DLD1 (cell line): Measurements from ENCODE around the gene ADCY4.

ENCODE experiments used
- in situ Hi-C: cut with HindIII; loops from 2 replicates; pipeline ENCODE4 v1.10.0; 2017; ENCODE audit warnings: low sequenced_read_pairs

Gene ADCY4

DNA sequence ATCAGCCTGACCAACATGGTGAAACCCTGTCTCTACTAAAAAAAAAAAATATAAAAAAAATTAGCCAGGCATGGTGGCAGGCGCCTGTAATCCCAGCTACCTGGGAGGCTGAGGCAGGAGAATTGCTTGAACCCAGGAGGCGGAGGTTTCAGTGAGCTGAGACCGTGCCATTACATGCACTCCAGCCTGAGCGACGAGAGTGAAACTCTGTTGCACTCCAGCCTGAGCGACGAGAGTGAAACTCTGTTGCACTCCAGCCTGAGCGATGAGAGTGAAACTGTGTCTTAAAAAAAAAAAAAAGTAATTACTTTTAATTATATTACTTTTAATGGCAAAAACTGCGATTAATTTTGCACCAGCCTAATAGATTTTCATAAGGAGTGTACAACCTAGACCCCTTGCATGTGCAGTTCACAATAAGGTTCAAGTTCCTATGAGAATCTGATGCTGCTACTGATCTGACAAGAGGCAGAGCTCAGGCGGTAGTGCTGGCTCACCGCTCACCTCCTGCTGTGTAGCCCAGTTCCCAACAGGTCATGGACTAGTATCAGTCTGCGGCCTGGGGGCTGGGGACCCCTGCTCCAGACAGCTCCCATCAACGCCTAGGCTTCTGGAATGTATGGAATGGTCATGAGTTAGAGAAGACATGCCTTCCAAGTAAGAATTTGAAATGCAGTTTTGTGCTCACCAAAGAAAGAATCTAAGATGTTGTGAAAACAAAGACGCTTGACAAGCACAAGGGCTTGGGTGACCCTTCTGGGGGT lies 13.5 kb downstream of the ADCY4 start:
- in situ Hi-C loops = no loop called here

- in situ Hi-C loops = no loop called here
Measured at GRCh38 chr14:24317141-24317928, 17.5 kb downstream of the ADCY4 start.

DNA sequence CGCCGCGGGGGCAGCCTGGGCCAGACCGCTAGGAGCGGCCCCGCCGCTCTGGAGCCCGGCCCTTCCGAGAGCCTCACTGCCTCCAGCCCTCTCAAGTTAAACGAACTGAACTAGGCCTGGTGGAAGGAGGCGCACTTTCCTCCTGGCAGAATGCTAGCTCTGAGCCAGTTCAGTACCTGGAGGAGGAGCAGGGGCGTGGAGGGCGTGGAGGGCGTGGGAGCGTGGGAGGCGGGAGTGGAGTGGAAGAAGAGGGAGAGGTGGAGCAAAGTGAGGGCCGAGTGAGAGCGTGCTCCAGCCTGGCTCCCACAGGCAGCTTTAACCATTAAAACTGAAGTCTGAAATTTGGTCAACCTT lies 18.3 kb downstream of the ADCY4 start:
- in situ Hi-C loops = no loop called here

- in situ Hi-C loops = no loop called here
Measured at GRCh38 chr14:24315807-24316596, 18.9 kb downstream of the ADCY4 start.

GRCh38 chr14:24315243-24315806 lies 19.5 kb downstream of the ADCY4 start:
- in situ Hi-C loops = no loop called here

GRCh38 chr14:24314377-24315193 lies 20.3 kb downstream of the ADCY4 start:
- in situ Hi-C loops = no loop called here

- in situ Hi-C loops = no loop called here
Measured at GRCh38 chr14:24313913-24314312, 21.0 kb downstream of the ADCY4 start.

DNA sequence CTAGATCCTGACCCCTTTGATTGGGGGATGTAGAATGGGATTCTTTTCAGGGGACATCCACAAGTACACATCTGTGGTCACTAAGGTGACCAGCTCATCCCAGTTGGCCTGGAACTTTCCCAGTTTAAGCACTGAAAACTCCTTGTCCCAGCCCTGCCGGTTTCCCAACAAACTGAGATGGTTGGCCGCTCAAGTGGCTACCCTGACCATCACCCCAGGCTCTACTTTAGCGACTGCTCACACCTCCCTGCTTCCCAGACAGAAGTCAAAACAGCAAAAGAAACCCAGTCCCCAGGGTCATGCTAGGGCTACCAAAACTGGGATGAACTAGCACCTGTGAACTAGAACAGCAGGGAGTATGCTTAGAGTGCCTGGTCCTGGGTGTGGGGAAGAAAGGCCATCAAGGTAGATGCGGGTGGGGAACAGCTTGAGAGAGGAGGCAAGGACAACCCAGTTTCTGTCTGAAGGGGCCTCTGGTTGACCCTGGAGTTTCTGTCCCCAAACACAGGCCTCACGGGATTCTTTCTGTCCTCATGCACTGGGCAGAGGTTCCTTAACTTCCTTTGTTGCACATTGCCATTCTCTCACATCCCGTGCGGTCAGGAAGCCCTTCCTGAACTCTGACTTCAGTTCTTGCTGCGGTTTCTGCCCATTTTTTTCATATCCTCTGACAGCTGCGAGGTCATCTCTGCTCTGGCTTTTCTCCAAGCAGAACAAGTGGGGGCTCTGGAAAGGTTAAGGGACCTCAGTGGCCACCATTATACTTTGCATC lies 21.9 kb downstream of the ADCY4 start:
- in situ Hi-C loops = no loop called here

DNA sequence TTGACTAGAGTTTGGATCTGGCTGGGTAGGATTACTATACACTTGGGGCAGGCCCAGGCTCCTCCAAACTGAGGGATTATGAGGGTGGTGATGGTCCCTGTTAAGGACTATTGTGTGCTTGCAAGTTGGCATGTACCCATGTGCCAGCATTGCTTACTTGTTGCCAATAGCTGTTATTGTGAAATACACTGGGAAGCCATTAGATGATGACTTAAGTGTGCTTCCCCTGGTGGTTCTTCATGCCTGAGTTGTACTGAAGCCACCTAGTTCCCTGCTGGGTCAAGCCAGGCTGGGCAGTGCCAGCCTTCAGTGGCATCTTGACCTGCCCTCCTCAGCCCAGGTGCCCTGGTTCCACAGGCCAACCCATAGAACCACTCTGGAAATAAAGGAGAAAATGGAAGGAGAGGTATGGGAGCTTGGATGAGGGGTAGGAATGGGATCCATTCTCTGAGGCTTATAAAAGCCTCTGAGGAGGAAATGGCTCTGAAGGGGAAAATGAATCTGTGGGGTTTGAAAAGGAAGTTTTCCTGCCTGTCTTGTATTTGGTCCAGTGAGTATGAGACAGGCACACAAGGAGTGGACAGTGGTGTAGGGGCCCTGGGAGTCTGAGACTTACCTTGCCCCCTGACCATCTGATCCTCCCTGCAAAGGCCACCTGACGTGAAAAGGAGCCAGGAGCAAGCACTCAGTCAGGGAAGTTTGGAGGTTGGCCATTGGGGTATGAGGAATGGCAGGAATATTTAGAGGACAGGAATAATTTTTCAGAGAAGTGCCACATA lies 22.8 kb downstream of the ADCY4 start:
- in situ Hi-C loops = no loop called here

DNA sequence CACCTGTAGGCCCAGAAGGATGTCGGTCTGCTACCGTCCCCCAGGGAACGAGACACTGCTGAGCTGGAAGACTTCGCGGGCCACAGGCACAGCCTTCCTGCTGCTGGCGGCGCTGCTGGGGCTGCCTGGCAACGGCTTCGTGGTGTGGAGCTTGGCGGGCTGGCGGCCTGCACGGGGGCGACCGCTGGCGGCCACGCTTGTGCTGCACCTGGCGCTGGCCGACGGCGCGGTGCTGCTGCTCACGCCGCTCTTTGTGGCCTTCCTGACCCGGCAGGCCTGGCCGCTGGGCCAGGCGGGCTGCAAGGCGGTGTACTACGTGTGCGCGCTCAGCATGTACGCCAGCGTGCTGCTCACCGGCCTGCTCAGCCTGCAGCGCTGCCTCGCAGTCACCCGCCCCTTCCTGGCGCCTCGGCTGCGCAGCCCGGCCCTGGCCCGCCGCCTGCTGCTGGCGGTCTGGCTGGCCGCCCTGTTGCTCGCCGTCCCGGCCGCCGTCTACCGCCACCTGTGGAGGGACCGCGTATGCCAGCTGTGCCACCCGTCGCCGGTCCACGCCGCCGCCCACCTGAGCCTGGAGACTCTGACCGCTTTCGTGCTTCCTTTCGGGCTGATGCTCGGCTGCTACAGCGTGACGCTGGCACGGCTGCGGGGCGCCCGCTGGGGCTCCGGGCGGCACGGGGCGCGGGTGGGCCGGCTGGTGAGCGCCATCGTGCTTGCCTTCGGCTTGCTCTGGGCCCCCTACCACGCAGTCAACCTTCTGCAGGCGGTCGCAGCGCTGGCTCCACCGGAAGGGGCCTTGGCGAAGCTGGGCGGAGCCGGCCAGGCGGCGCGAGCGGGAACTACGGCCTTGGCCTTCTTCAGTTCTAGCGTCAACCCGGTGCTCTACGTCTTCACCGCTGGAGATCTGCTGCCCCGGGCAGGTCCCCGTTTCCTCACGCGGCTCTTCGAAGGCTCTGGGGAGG lies 23.9 kb downstream of the ADCY4 start, which contains the start of gene LTB4R:
Gene LTB4R, plus strand, starts transcription at position 857 of the 959 bp plus-strand sequence. CDS start 4,150 bp downstream, outside the sequence.
- in situ Hi-C loops = no loop called here

- in situ Hi-C loops = no loop called here
Measured at GRCh38 chr14:24310265-24310645, 24.6 kb downstream of the ADCY4 start.

DNA sequence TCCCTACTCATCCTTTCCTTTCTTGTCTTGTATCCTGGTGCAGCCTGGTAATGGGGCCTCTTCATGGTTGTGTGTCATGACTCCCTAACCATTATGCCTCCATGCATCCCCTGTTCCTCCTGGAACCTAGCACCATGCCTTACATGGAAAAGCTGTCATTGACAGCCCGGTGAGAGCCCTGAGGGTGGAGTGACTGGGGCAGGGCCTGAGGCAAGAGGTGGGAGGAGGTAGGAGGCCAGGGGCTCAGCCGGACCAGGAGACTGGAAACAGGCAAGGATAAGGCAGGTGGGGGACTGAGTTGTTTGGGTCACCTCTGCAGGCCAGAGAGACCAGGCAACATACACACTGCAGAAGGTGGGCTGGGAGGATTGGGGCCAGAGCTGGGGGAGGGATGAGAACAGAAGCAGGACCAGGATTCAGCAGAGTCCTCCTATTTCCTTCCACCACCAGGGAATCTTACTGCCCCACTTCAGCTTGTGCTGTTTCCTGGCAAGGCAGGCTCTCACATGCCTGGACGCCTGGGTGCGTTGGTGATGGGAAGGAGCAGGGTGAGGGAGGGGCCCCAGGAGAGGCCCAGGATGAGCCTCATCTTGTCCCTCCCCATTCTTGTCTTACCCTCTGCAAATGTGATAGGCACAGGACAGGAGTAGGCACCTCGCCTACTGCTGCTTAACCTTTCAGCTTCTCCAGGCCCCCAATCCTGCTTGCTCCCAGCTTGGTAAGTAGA lies 25.2 kb downstream of the ADCY4 start, which contains the start of gene LTB4R2:
Gene LTB4R2, plus strand, starts transcription at position 603 of the 727 bp plus-strand sequence. CDS start 525 bp downstream, outside the sequence.
- in situ Hi-C loops = no loop called here

GRCh38 chr14:24308342-24309124 lies 26.3 kb downstream of the ADCY4 start:
- in situ Hi-C loops = no loop called here

- in situ Hi-C loops = no loop called here
Measured at GRCh38 chr14:24307575-24308341, 27.1 kb downstream of the ADCY4 start, which contains the start of gene CIDEB. Gene CIDEB (minus strand): TSS chr14:24307977. CDS start chr14:24307858, 119 bp downstream.

- in situ Hi-C loops = no loop called here
Measured at GRCh38 chr14:24307156-24307574, 27.7 kb downstream of the ADCY4 start.
